Coronary artery (tissue), 2 donors: Measurements from ENCODE around the gene ZNF787.

Experiments used
- DNase-seq: peaks from one replicate; pipeline ENCODE4 v3.0.0-alpha.2; 2017; ENCODE audit warnings: low spot score
- H3K27ac ChIP-seq, 2 donors: fragments of 200-600 bp; sonication (generic); one replicate each; pipeline ENCODE4 v1.5.1; 2016 to 2019
- H3K4me3 ChIP-seq: fragments of 200-600 bp; sonication (generic); 2 replicates; pipeline ENCODE4 v1.5.1; 2016; ENCODE audit warnings: mild to moderate bottlenecking, moderate library complexity
- CTCF ChIP-seq: fragments of 200-600 bp; sonication (generic); IDR thresholded peaks from one replicate; pipeline ENCODE4 v1.5.1; 2019; ENCODE audit warnings: antibody characterized with exemption

Gene ZNF787

DNA sequence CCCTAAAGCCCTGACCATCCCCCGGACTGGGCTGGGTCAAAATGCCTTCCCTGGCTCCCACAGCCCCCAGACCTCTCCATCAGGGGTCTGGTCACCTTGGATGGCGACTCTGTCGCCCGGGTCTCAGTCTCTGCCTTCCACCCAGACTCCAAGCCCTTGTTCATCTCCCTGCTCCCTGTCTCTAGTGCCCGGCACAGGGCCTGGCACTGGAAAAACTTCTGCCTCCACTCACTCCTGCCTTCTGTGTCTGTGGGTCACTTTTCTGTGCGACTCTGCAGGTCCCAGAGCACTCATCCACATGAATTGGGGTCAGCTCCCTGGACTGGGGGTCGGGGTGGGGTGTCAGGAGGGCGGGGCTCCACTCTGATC, 1.1 kb downstream of the ZNF787 start:
- TF ChIP-seq CTCF, result no peak
- peak overlapping the region; percentile 92 for H3K4me3 ChIP-seq
- DNase-seq, result no peak
- H3K27ac ChIP-seq, result peak overlapping the region; percentile 85 to 97

DNA sequence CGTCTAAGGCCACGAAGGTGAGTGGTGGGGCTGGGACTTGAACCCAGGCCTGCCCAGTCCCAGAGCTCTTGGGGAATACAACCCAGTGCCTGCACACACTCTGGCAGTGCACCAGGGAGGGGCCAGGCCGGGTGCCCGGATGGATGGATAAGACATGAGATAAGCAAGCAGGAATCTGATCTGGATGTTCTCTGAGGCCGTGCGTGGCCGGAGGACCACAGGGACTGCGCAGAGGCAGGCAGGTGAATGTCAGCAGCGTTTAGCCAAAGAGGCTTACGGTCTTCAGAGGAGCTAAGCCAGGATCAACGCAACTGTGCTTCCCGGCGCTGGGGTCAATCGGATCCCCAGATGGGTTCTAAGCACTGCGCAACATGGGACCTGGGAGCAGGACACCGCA, 1.5 kb downstream of the ZNF787 start:
- Histone ChIP-seq H3K27ac (peak overlapping the region; percentile 85 to 97), H3K4me3 (peak overlapping the region; percentile 92)
- DNase-seq, result no peak
- TF ChIP-seq CTCF, result no peak

GRCh38 chr19:56118666-56119581, 2.2 kb downstream of the ZNF787 start:
- DNase-seq, result no peak
- no peak for TF ChIP-seq CTCF
- peak overlapping the region; percentile 85 to 97 for H3K27ac ChIP-seq
- H3K4me3 ChIP-seq, result peak overlapping the region; percentile 92

- TF ChIP-seq CTCF, result no peak
- DNase-seq, result no peak
- Histone ChIP-seq H3K4me3 (no peak overlapping the region), H3K27ac (no peak overlapping the region)
Measured at GRCh38 chr19:56117889-56118288, 3.2 kb downstream of the ZNF787 start.

DNA sequence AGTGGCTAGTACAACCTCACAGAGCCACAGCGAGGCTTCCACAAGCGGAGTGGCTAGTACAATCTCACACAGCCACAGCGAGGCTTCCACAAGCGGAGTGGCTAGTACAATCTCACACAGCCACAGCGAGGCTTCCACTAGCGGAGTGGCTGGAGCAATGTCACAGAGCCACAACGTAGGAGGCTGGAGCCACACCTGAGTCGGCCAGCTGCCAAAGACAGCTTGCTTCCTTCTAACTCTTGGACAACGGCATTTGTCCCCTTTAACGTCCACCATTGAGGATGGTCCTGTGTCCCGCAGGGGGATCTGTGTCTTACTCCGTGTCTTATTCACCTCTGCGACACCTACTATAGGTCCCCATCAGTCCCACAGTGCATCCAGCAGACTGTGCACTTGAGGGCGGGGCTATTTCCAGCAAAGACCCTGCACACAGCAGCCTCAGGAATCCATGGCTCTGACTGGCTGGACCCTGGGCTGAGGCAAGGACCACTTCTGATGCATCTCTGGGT, 3.7 kb downstream of the ZNF787 start:
- no peak overlapping the region for H3K27ac ChIP-seq
- TF ChIP-seq CTCF, result no peak
- no peak for DNase-seq
- H3K4me3 ChIP-seq, result no peak overlapping the region

DNA sequence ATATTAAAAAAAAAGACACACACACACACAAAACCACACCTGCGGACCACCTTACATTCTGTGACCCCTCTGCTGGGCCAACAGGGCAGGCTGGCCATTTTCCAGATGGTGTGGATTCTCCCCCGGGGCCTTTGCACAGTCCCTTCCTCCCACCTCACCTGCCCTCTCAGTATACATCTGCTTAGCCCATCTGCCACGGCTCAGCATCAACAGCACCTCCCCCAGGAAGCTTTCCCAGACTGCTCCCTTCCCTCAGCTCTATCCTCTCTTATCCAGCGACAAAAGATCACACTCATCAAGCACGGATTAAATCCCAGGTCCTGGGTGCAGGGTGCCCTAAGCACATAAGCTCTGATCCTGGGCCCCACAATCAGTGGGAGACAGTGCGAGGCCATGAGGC, 4.5 kb downstream of the ZNF787 start:
- no peak for TF ChIP-seq CTCF
- no peak for DNase-seq
- Histone ChIP-seq H3K4me3 (no peak overlapping the region), H3K27ac (no peak overlapping the region)

- no peak for TF ChIP-seq CTCF
- Histone ChIP-seq H3K4me3 (no peak overlapping the region), H3K27ac (no peak overlapping the region)
- no peak for DNase-seq
Measured at GRCh38 chr19:56115490-56115889, 5.6 kb downstream of the ZNF787 start.
